Stimulated activated CD4-positive, alpha-beta T cell treated with anti-CD3 and anti-CD28 coated beads, TNF-alpha, amount 100 ng/mL, for 24 hours (primary cell): ENCODE data around the gene HHAT.
"Not testable (repeated sequence)": the region's sequence is repeated elsewhere in the genome, so short reads cannot be mapped to it uniquely, and the experiment has no call there.

Source experiments
- DNase-seq, 3 experiments: peaks; one replicate each; pipeline ENCODE4 v3.0.0-alpha.2; 2020; ENCODE audit warnings: low read depth in 3 of 3

Gene HHAT

GRCh38 chr1:210313921-210314320 is 14.8 kb upstream of the HHAT start:
- DNase-seq = no peak

- DNase-seq = no peak
These were observed 13.2 kb upstream of the HHAT start for GRCh38 chr1:210315529-210315928.

- no peak for DNase-seq
These were observed 7.6 kb upstream of the HHAT start for GRCh38 chr1:210321131-210321530.

GRCh38 chr1:210321552-210321951 is 7.2 kb upstream of the HHAT start:
- no peak for DNase-seq

GRCh38 chr1:210323957-210324356 is 4.7 kb upstream of the HHAT start:
- no peak for DNase-seq

- DNase-seq = no peak
These were observed 3.6 kb upstream of the HHAT start for GRCh38 chr1:210325026-210325670.

GRCh38 chr1:210328032-210328745 is 513 bp upstream of the HHAT start:
- no peak for DNase-seq

- DNase-seq = no peak
These were observed 1.7 kb downstream of the HHAT start for GRCh38 chr1:210330279-210330866.

GRCh38 chr1:210332233-210332632 is 3.5 kb downstream of the HHAT start:
- no peak for DNase-seq

- DNase-seq = peak in 2 of 3 experiments; percentile 38 to 45
These were observed 4.2 kb downstream of the HHAT start for GRCh38 chr1:210332719-210333398.

- DNase-seq = no peak
These were observed 6.3 kb downstream of the HHAT start for GRCh38 chr1:210335001-210335400.

GRCh38 chr1:210336362-210336761 is 7.7 kb downstream of the HHAT start:
- no peak for DNase-seq

- no peak for DNase-seq
These were observed 10.8 kb downstream of the HHAT start for GRCh38 chr1:210339500-210339899.

GRCh38 chr1:210340311-210340710 is 11.6 kb downstream of the HHAT start:
- DNase-seq = no peak

- no peak for DNase-seq
These were observed 12.1 kb downstream of the HHAT start for GRCh38 chr1:210340841-210341240.

- DNase-seq = no peak
These were observed 14.5 kb downstream of the HHAT start for GRCh38 chr1:210342986-210343780.

GRCh38 chr1:210344706-210345105 is 16.0 kb downstream of the HHAT start:
- DNase-seq = no peak

- DNase-seq = no peak
These were observed 18.4 kb downstream of the HHAT start for GRCh38 chr1:210347112-210347511.

- DNase-seq = no peak
These were observed 22.8 kb downstream of the HHAT start for GRCh38 chr1:210351496-210351895.

GRCh38 chr1:210352575-210352974 is 23.9 kb downstream of the HHAT start:
- DNase-seq = no peak

- DNase-seq = not testable (repeated sequence)
These were observed 25.6 kb downstream of the HHAT start for GRCh38 chr1:210354305-210354704.

- DNase-seq = no peak
These were observed 29.9 kb downstream of the HHAT start for GRCh38 chr1:210358626-210359025.
